Caco-2 (cell line): ENCODE data around the gene GALNT14. TPM values are rescaled to one million over a fixed set of nuclear protein-coding genes. Genes with fewer than 3 reads are reported as not detected.
A peak's percentile ranks its signal among the peaks of the same experiment; 100 is the strongest.

Experiments
- BruUV-seq: library from RNA; stranded (reverse); fragments of 400-500 nt; replicated peaks from 2 replicates; lab custom pipeline; 2021; lab: Mats Ljungman, UMichigan
- CTCF ChIA-PET: fragments of 300-600 bp; sonication (Branson Sonifier 250); formaldehyde crosslinking; loops from one replicate; lab custom pipeline; 2022; ENCODE audit warnings: antibody characterized with exemption; lab: Charles Lee
- POLR2A ChIA-PET: fragments of 300-600 bp; sonication (Branson Sonifier 250); formaldehyde crosslinking; loops from one replicate; lab custom pipeline; 2022; ENCODE audit warnings: antibody characterized with exemption; lab: Charles Lee
- DNase-seq, 2 experiments: peaks; one replicate each; pipeline versions ENCODE4 v3.0.0 to v3.0.0-alpha.2; 2020 to 2022
- H3K27me3 ChIP-seq: replicated peaks from 2 replicates; pipeline ENCODE4 v1.6.0; 2011; ENCODE audit warnings: low read length; ENCODE audit not compliant: control insufficient read depth, insufficient read depth
- H3K36me3 ChIP-seq: 2 replicates; pipeline ENCODE4 v1.5.1; 2011; ENCODE audit warnings: low read length; ENCODE audit not compliant: control insufficient read depth, insufficient read depth
- H3K4me1 ChIP-seq: fragments of 250-450 bp; sonication (Bioruptor Pico); 2 replicates; pipeline ENCODE4 v1.5.1; 2020; ENCODE audit warnings: mild to moderate bottlenecking
- H3K4me3 ChIP-seq: 2 replicates; pipeline ENCODE4 v1.5.1; 2011; ENCODE audit warnings: low read depth, mild to moderate bottlenecking, control low read depth, low read length
- H3K9me3 ChIP-seq: fragments of 250-450 bp; sonication (Bioruptor Pico); 2 replicates; pipeline ENCODE4 v1.5.1; 2020; ENCODE audit warnings: mild to moderate bottlenecking, moderate library complexity
- H3K27ac Mint-ChIP-seq: one replicate; pipeline ENCODE4 v1.8.0; 2022; ENCODE audit warnings: mixed read lengths; ENCODE audit not compliant: unreplicated experiment
- H3K27me3 Mint-ChIP-seq: one replicate; pipeline ENCODE4 v1.8.0; 2022; ENCODE audit warnings: mixed read lengths; ENCODE audit not compliant: insufficient read depth, unreplicated experiment
- H3K36me3 Mint-ChIP-seq: one replicate; pipeline ENCODE4 v1.8.0; 2022; ENCODE audit warnings: mild to moderate bottlenecking, mixed read lengths; ENCODE audit not compliant: insufficient read depth, unreplicated experiment
- H3K4me1 Mint-ChIP-seq: one replicate; pipeline ENCODE4 v1.8.0; 2022; ENCODE audit warnings: low read depth, mixed read lengths; ENCODE audit not compliant: unreplicated experiment
- H3K4me3 Mint-ChIP-seq: one replicate; pipeline ENCODE4 v1.8.0; 2022; ENCODE audit warnings: mild to moderate bottlenecking, moderate library complexity, mixed read lengths; ENCODE audit not compliant: unreplicated experiment
- H3K9me3 Mint-ChIP-seq: one replicate; pipeline ENCODE4 v1.8.0; 2022; ENCODE audit warnings: mixed read lengths; ENCODE audit not compliant: unreplicated experiment
- CTCF ChIP-seq, 2 experiments: fragments of 200-600 bp in 1 of 2; IDR thresholded peaks; 1 replicate in 1 of 2; 2 replicates in 1 of 2; pipeline versions ENCODE4 v1.5.1 to v1.8.0; 2011 to 2022; ENCODE audit warnings: antibody characterized with exemption in 1 of 2, control low read depth in 1 of 2, inconsistent platforms in 1 of 2, low read depth in 1 of 2, low read length in 1 of 2, mild to moderate bottlenecking in 1 of 2, moderate library complexity in 1 of 2; ENCODE audit not compliant: insufficient read depth in 1 of 2, severe bottlenecking in 1 of 2, unreplicated experiment in 1 of 2
- intact Hi-C: fragments of 100-400 bp; cut with micrococcal nuclease; formaldehyde crosslinking; loops from one replicate; pipeline ENCODE4 v1.10.0; 2022; ENCODE audit not compliant: unreplicated experiment
- total RNA-seq: library from RNA; stranded (reverse); gene quantifications from 2 replicates; pipeline ENCODE4 v1.2.3, GENCODE V29; 2022

Gene GALNT14
- total RNA-seq, 1 experiment from 2014 or later = not detected

- DNase-seq = no peak
- BruUV-seq = no TSS peak
- H3K27me3 Mint-ChIP-seq = peaks cover 5% of the 10 kb centered on the region
- H3K27ac Mint-ChIP-seq = no peak overlapping the region
- Histone ChIP-seq H3K4me3 (no peak overlapping the region), H3K4me1 (no peaks in the 10 kb centered on the region), H3K9me3 (no peaks in the 10 kb centered on the region), H3K27me3 (no peaks in the 10 kb centered on the region), H3K36me3 (no peaks in the 10 kb centered on the region)
- no peaks in the 10 kb centered on the region for H3K4me1 Mint-ChIP-seq
- intact Hi-C loops = no loop called here
- no peaks in the 10 kb centered on the region for H3K9me3 Mint-ChIP-seq
- no peaks in the 10 kb centered on the region for H3K36me3 Mint-ChIP-seq
- CTCF ChIA-PET = interaction anchor here (0.9 to 1.6 kb wide), 2 partner anchors 150 to 154 kb away, joined by 3 read pairs; no protein-coding TSS in a partner anchor
- POLR2A ChIA-PET = no interaction called here
- H3K4me3 Mint-ChIP-seq = no peak overlapping the region
- no peak for TF ChIP-seq CTCF (IDR thresholded peaks at IDR 0.05; ENCODE audit: insufficient read depth in 1 of 2, low read depth in 1 of 2, low read length in 1 of 2, severe bottlenecking in 1 of 2, unreplicated experiment in 1 of 2)
Measured at GRCh38 chr2:30865243-30865642, 273.0 kb downstream of the GALNT14 start.

GRCh38 chr2:30862054-30862651, 276.1 kb downstream of the GALNT14 start:
- Mint-ChIP-seq H3K4me1 (no peaks in the 10 kb centered on the region), H3K9me3 (peaks cover 10% of the 10 kb centered on the region), H3K27me3 (peaks cover 9% of the 10 kb centered on the region), H3K4me3 (no peak overlapping the region), H3K27ac (no peak overlapping the region), H3K36me3 (no peaks in the 10 kb centered on the region)
- ChIA-PET CTCF (interaction anchor here (0.5 to 3.4 kb wide), 13 partner anchors 10 to 943 kb away, joined by 3 to 25 read pairs (median 3); no protein-coding TSS in a partner anchor), POLR2A (no interaction called here)
- H3K4me3 ChIP-seq = no peak overlapping the region
- BruUV-seq = no TSS peak
- no peaks in the 10 kb centered on the region for H3K4me1 ChIP-seq
- TF ChIP-seq CTCF (IDR thresholded peaks at IDR 0.05; ENCODE audit: insufficient read depth in 1 of 2, low read depth in 1 of 2, low read length in 1 of 2, severe bottlenecking in 1 of 2, unreplicated experiment in 1 of 2) = peak; percentile 98 to 99
- H3K9me3 ChIP-seq = no peaks in the 10 kb centered on the region
- no peaks in the 10 kb centered on the region for H3K27me3 ChIP-seq
- intact Hi-C loops = loop anchor here (1.0 kb wide), 3 partner anchors 148 to 471 kb away; no protein-coding TSS in a partner anchor
- no peaks in the 10 kb centered on the region for H3K36me3 ChIP-seq
- DNase-seq = peak; percentile 71 to 76

GRCh38 chr2:30860726-30861125, 277.5 kb downstream of the GALNT14 start:
- TF ChIP-seq CTCF (IDR thresholded peaks at IDR 0.05; ENCODE audit: insufficient read depth in 1 of 2, low read depth in 1 of 2, low read length in 1 of 2, severe bottlenecking in 1 of 2, unreplicated experiment in 1 of 2) = no peak
- CTCF ChIA-PET = interaction anchor here (1.0 to 1.4 kb wide), 4 partner anchors 145 to 472 kb away, joined by 3 to 4 read pairs (median 3); no protein-coding TSS in a partner anchor

More at GRCh38 chr2:30860726-30861125, 277.5 kb downstream of the GALNT14 start:
- Histone ChIP-seq H3K27me3 (no peaks in the 10 kb centered on the region), H3K36me3 (no peaks in the 10 kb centered on the region), H3K4me1 (no peaks in the 10 kb centered on the region), H3K9me3 (peaks cover 10% of the 10 kb centered on the region), H3K4me3 (no peak overlapping the region)
- Mint-ChIP-seq H3K27ac (no peak overlapping the region), H3K36me3 (no peaks in the 10 kb centered on the region), H3K9me3 (peaks cover 10% of the 10 kb centered on the region), H3K4me1 (no peaks in the 10 kb centered on the region), H3K27me3 (peaks cover 6% of the 10 kb centered on the region), H3K4me3 (no peak overlapping the region)
- BruUV-seq = no TSS peak
- POLR2A ChIA-PET = no interaction called here
- no peak for DNase-seq
- intact Hi-C loops = no loop called here

Other genes starting within 250 kb of the GALNT14 start
- gene CAPN14, start 79.1 kb upstream of the GALNT14 start, total RNA-seq = 0.21 and 0.23 TPM in 2 replicates
- not detected in 2 replicates for gene EHD3, start 95.7 kb upstream of the GALNT14 start, total RNA-seq